ENCODE measurements around the gene GRIN2C.

Gene GRIN2C

GRCh38 chr17:74803971-74804370, 55.7 kb downstream of the GRIN2C start:
- no peak for TF ChIP-seq CTCF (conservative IDR thresholded peaks at IDR 0.05; ENCODE audit: low read depth, low read length)
- H3K4me3 ChIP-seq (ENCODE audit: low read length), result no peak overlapping the region
- DNase-seq (ENCODE audit: low read depth), result no peak

- TF ChIP-seq CTCF (conservative IDR thresholded peaks at IDR 0.05; ENCODE audit: low read depth, low read length), result no peak
- DNase-seq (ENCODE audit: low read depth), result no peak
- no peak overlapping the region for H3K4me3 ChIP-seq (ENCODE audit: low read length)
Observed at GRCh38 chr17:74803388-74803930, 56.2 kb downstream of the GRIN2C start.

DNA sequence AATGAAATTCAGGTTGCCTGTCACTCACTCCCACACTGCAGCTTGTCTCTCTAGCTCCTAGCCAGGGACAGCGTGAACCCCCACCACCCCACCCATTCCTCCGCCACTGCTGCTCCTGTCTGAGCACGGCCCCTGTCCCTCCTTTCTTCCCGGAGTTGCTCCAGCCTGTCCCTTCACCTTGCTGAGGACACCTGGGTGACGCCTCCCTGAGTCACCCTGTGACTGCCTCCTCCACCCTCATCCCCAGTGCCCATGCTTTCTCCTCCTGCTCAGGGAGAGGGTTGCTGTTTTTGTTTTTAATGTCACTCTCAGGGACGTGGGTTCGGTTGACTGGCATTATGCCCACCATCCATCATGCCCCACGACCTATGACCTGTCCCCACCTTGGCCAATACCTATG, 57.8 kb downstream of the GRIN2C start:
- no peak for DNase-seq (ENCODE audit: low read depth)
- no peak overlapping the region for H3K4me3 ChIP-seq (ENCODE audit: low read length)
- no peak for TF ChIP-seq CTCF (conservative IDR thresholded peaks at IDR 0.05; ENCODE audit: low read depth, low read length)

DNA sequence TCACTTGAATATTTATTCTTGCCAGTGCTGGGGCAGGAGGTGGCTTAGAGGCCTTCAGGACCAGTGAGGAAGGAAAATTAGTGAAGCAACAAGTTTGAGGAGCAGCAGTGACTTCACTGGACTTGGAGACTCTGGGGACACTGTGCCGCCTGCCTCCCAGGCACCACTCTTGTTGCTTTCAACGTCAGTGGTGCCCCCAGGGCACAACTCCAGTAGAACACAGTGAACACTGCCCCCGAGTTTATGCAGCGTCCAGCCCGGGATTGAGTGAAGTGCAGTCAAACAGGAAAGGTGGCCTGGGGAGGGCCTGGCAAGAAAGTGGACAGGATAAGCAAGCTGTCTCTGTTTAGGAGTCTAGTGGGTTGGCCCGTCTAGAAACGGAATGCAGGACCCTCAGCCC, 59.2 kb downstream of the GRIN2C start:
- no peak for TF ChIP-seq CTCF (conservative IDR thresholded peaks at IDR 0.05; ENCODE audit: low read depth, low read length)

DNA sequence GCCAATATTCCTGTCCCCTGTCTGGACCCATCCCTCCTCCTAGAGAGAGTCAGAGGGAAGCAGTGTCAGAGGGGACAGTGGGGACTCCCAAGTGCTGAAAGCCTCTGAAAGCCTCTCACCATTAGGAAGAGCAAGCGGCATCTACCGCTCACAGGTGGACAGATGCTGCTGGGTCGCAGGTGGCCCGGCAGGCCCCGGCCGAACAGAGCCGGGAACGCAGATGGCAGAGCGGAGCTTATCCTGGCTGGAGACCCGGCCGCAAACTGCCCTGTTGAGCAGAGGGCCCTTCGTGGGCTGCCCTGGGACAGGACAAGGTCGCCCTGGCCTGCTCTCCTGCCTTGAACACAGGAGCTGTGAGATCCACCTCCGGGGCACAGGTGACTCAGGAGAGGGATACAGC, 60.6 kb downstream of the GRIN2C start:
- DNase-seq (ENCODE audit: low read depth), result no peak
- no peak overlapping the region for H3K4me3 ChIP-seq (ENCODE audit: low read length)
- TF ChIP-seq CTCF (conservative IDR thresholded peaks at IDR 0.05; ENCODE audit: low read depth, low read length), result no peak

More for the DNA sequence above, 59.2 kb downstream of the GRIN2C start:
- no peak for DNase-seq (ENCODE audit: low read depth)
- H3K4me3 ChIP-seq (ENCODE audit: low read length), result no peak overlapping the region

GRCh38 chr17:74798239-74798707, 61.4 kb downstream of the GRIN2C start:
- no peak for DNase-seq (ENCODE audit: low read depth)
- H3K4me3 ChIP-seq (ENCODE audit: low read length), result no peak overlapping the region
- no peak for TF ChIP-seq CTCF (conservative IDR thresholded peaks at IDR 0.05; ENCODE audit: low read depth, low read length)

GRCh38 chr17:74797824-74798223, 61.9 kb downstream of the GRIN2C start:
- no peak for TF ChIP-seq CTCF (conservative IDR thresholded peaks at IDR 0.05; ENCODE audit: low read depth, low read length)
- H3K4me3 ChIP-seq (ENCODE audit: low read length), result no peak overlapping the region
- no peak for DNase-seq (ENCODE audit: low read depth)

Measured in retinal pigment epithelial cell (primary cell).